DOHH2 (cell line): ENCODE results near the gene SETD3.

Experiments
- EZH2phosphoT487 ChIP-seq: fragments of 200-600 bp; sonication (generic); IDR thresholded peaks from 2 replicates; pipeline ENCODE4 v1.6.1; 2017; ENCODE audit warnings: borderline replicate concordance, mild to moderate bottlenecking, antibody characterized with exemption, low read length, moderate library complexity, mixed read lengths
- TF ChIP-seq, protein P1 (sequence below): fragments of 200-600 bp; sonication (generic); IDR thresholded peaks from one replicate; pipeline ENCODE4 v1.5.1; 2014; ENCODE audit warnings: antibody characterized with exemption, mild to moderate bottlenecking, low read depth, low read length; ENCODE audit not compliant: poor library complexity, severe bottlenecking

- TF ChIP-seq, protein P1, sequence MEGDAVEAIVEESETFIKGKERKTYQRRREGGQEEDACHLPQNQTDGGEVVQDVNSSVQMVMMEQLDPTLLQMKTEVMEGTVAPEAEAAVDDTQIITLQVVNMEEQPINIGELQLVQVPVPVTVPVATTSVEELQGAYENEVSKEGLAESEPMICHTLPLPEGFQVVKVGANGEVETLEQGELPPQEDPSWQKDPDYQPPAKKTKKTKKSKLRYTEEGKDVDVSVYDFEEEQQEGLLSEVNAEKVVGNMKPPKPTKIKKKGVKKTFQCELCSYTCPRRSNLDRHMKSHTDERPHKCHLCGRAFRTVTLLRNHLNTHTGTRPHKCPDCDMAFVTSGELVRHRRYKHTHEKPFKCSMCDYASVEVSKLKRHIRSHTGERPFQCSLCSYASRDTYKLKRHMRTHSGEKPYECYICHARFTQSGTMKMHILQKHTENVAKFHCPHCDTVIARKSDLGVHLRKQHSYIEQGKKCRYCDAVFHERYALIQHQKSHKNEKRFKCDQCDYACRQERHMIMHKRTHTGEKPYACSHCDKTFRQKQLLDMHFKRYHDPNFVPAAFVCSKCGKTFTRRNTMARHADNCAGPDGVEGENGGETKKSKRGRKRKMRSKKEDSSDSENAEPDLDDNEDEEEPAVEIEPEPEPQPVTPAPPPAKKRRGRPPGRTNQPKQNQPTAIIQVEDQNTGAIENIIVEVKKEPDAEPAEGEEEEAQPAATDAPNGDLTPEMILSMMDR: no peak
- TF ChIP-seq EZH2phosphoT487: no peak
These were observed 59.9 kb downstream of the SETD3 start for GRCh38 chr14:99420711-99421110.
